ENCODE measurements around the gene ST8SIA5.

Gene ST8SIA5

DNA sequence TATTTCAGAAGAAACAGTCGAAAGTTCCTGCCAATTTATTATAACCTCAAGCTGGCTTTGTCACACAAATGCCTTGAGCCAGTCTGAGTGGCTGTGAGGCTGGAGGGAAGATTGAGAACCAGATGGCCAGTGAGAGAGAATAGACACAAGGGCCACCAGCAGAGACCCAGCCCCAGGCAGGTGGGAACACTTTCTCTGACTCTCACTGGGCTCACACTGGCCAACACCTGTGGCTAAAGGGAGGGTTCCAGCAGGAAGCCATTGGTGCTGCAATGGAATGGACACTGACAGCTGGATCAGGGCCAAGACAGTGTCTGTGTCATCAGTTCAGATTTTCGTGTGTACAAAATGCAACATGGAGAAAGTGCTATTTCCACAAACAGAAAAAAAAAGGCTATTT is 129.7 kb downstream of the ST8SIA5 start:
- DNase-seq (ENCODE audit: low spot score): no peak

- no peak for DNase-seq (ENCODE audit: low spot score)
Measured at GRCh38 chr18:46625069-46625468, 131.8 kb downstream of the ST8SIA5 start.

DNA sequence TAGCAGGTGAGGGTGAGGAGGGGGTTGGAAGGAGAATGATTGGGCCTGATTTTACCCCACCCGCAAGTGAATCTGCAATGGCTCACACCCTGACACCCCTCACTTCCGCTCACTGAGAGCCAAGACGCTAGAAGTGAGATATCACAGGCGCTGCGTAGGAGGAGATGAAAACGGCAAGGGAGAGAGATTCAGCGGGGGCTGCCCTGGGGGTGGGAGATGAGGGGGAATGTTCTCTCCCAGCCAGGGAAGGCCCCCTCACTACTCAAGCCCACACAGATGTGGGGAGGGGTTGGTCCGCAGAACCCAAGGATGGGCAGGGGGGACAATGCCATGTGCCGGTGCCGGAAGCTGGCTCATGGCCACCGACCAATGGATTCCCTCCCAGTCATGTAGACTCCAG is 132.7 kb downstream of the ST8SIA5 start:
- no peak for DNase-seq (ENCODE audit: low spot score)

DNA sequence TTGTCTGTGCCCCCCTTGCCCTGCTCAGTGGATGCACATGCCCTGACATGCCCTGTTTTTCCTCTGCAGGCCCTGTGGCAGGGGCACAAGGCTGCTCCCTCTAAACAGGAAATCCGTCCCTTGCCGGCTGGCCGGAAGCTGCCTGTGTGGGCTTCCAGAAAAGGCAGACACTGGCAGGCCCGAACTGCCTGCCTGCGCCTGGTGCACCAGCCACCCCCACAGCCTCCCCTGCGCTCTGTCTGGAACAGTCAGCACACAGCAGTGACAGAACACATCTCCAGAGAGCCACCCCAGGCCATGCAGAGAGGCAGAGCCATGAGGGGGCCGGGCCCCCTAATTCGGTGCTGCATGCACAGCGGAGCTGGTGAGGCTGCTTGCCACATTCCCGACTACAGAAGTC is 133.3 kb downstream of the ST8SIA5 start:
- DNase-seq (ENCODE audit: low spot score): no peak

DNA sequence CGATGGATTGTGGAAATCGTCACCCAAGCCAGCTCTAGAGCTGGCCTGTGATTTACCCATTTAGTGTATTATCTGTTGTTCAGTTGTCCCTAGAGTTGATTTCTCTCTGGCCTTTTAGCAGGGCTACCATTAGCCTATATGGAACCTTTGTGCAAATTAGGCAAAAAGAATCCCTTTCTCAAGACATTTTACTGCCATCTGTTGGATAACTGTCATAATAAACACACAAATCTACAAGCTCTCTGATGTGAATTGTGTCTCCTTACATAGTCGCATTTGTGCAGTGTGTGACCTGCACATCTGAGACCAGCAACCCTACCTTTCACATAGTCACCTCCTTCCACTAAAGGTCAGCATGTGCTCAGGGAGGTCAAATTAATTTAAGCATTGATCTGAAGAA is 133.9 kb downstream of the ST8SIA5 start:
- DNase-seq (ENCODE audit: low spot score): peak; percentile 9

- no peak for DNase-seq (ENCODE audit: low spot score)
Measured at GRCh38 chr18:46622451-46622850, 134.4 kb downstream of the ST8SIA5 start.

- DNase-seq (ENCODE audit: low spot score): no peak
Measured at GRCh38 chr18:46621871-46622270, 135.0 kb downstream of the ST8SIA5 start.

DNA sequence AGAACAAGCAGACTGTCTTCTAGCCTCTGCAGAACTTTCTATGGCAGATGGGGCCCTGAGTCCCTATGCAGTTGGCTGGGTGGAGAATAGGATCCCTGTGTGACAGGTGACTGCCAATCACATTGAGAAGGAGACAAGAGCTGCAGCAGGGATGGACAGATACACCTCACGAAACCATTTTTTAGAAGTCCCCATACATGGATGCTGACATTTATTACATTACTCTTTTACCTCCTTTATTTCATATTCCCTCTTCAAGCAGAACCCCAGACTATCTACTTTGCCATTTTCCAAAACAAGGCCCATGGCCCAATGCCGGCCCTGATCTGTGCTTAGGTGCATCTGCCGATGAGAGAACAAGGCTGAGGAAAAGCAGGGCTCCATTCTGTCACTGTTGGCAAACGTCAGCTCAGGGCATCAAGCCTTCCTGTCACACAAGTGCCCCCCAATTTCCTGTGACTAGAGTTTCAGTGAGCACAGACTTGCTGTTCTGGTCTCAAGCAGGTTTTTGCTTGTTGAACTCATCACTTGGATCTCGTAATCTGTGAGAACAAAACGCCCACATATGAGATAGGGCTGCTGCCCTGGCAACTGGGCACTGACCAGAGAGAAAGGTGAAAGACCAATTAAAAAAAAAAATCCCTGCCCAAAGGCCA is 135.6 kb downstream of the ST8SIA5 start:
- DNase-seq (ENCODE audit: low spot score): no peak

- no peak for DNase-seq (ENCODE audit: low spot score)
Measured at GRCh38 chr18:46619559-46619958, 137.3 kb downstream of the ST8SIA5 start.
